Common myeloid progenitor, CD34-positive (primary cell): Measurements from ENCODE around the gene STRA8.

Experiments used
- CTCF ChIA-PET: fragments of 350-600 bp; sonication (Branson Sonifier 250); formaldehyde crosslinking; loops from one replicate; lab custom pipeline; 2021; ENCODE audit warnings: antibody characterized with exemption; lab: Charles Lee
- POLR2A ChIA-PET: fragments of 350-600 bp; sonication (Branson Sonifier 250); formaldehyde crosslinking; loops from one replicate; lab custom pipeline; 2021; ENCODE audit warnings: antibody characterized with exemption; lab: Charles Lee
- DNase-seq, 3 donors: peaks; one replicate each; pipeline versions ENCODE4 v3.0.0 to v3.0.0-alpha.2; 2013
- H3K27ac ChIP-seq, 2 experiments: 1 replicate in 1 of 2; 2 replicates in 1 of 2; pipeline ENCODE4 v1.7.0; 2013; ENCODE audit warnings: inconsistent platforms in 2 of 2, low read length in 2 of 2, mild to moderate bottlenecking in 2 of 2, low read depth in 1 of 2, moderate library complexity in 1 of 2; ENCODE audit not compliant: severe bottlenecking in 2 of 2, insufficient read depth in 1 of 2, poor library complexity in 1 of 2
- H3K27me3 ChIP-seq, 5 experiments: replicated peaks in 2 of 5; 1 replicate in 3 of 5; 2 replicates in 2 of 5; pipeline versions ENCODE4 v1.6.1 to v1.7.0; 2013; ENCODE audit warnings: low read length in 4 of 5, mild to moderate bottlenecking in 2 of 5, moderate library complexity in 2 of 5, inconsistent platforms in 1 of 5; ENCODE audit not compliant: insufficient read depth in 5 of 5, control insufficient read depth in 4 of 5
- H3K36me3 ChIP-seq, 4 experiments: 1 replicate in 2 of 4; 2 replicates in 2 of 4; pipeline versions ENCODE4 v1.6.1 to v1.7.0; 2013; ENCODE audit warnings: low read length in 3 of 4, control low read depth in 1 of 4, mild to moderate bottlenecking in 1 of 4; ENCODE audit not compliant: control insufficient read depth in 4 of 4, insufficient read depth in 4 of 4
- H3K4me1 ChIP-seq, 4 experiments: 1 replicate in 3 of 4; 2 replicates in 1 of 4; pipeline versions ENCODE4 v1.6.1 to v1.7.1; 2013; ENCODE audit warnings: low read length in 3 of 4, mild to moderate bottlenecking in 3 of 4, control low read depth in 1 of 4, inconsistent platforms in 1 of 4, moderate library complexity in 1 of 4; ENCODE audit not compliant: control insufficient read depth in 4 of 4, insufficient read depth in 4 of 4; ENCODE audit errors: control extremely low read depth in 1 of 4
- H3K4me3 ChIP-seq, 7 experiments: 1 replicate in 4 of 7; 2 replicates in 3 of 7; pipeline versions ENCODE4 v1.5.1 to v1.7.0; 2013; ENCODE audit warnings: mild to moderate bottlenecking in 7 of 7, low read length in 6 of 7, moderate library complexity in 6 of 7, inconsistent platforms in 2 of 7, low read depth in 2 of 7, control low read depth in 1 of 7; ENCODE audit not compliant: insufficient read depth in 4 of 7, control insufficient read depth in 1 of 7; ENCODE audit errors: extremely low read depth in 1 of 7
- H3K9me3 ChIP-seq, 5 experiments: 1 replicate in 4 of 5; 2 replicates in 1 of 5; pipeline versions ENCODE4 v1.6.1 to v1.7.1; 2013; ENCODE audit warnings: low read length in 4 of 5, mild to moderate bottlenecking in 2 of 5, inconsistent platforms in 1 of 5, low read depth in 1 of 5, moderate library complexity in 1 of 5; ENCODE audit not compliant: control insufficient read depth in 4 of 5, insufficient read depth in 2 of 5; ENCODE audit errors: control extremely low read depth in 1 of 5
- WGBS: methylation state at CpG from one replicate; pipeline ENCODE4 v1.1.5; 2013; ENCODE audit not compliant: insufficient coverage; 5-methylcytosine and 5-hydroxymethylcytosine counted together

Gene STRA8

GRCh38 chr7:135234727-135235126 is 1.1 kb downstream of the STRA8 start:
- Histone ChIP-seq H3K27ac (no peak overlapping the region), H3K4me3 (no peak overlapping the region), H3K4me1 (peaks cover 0 to 8% (median 3%) of the 10 kb centered on the region in 4 experiments), H3K9me3 (no peaks in the 10 kb centered on the region), H3K27me3 (no peaks in the 10 kb centered on the region), H3K36me3 (no peaks in the 10 kb centered on the region)
- ChIA-PET CTCF (interaction anchor here (0.6 to 3.0 kb wide), 5 partner anchors 10 to 57 kb away, joined by 3 to 13 read pairs (median 5); no protein-coding TSS in a partner anchor), POLR2A (no interaction called here)
- WGBS, result 100% methylated on average over 1 of the region's 4 CpGs
- no peak for DNase-seq

DNA sequence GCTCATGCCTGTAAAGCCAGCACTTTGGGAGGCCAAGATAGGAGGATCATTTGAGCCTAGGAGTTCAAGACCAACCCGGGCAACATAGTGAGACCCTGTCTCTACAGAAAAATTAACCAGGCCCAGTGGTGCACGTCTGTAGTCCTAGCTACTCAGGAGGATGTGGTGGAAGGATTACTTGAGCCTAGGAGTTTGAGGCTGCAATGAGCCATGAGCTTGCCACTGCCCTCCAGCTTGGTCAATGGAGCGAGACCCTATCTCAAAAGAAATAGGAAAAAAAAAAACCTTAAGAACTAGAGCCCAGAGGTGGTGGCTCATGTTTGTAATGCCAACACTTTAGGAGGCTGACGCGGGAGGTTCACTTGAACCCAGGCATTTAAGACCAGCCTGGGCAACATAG is 2.2 kb downstream of the STRA8 start:
- Histone ChIP-seq H3K4me3 (no peak overlapping the region), H3K36me3 (no peaks in the 10 kb centered on the region), H3K9me3 (no peaks in the 10 kb centered on the region), H3K4me1 (peaks cover 0 to 8% (median 3%) of the 10 kb centered on the region in 4 experiments), H3K27ac (no peak overlapping the region), H3K27me3 (no peaks in the 10 kb centered on the region)
- CTCF ChIA-PET, result interaction anchor here (3.0 kb wide), 1 partner anchor 9 kb away, joined by 13 read pairs; no protein-coding TSS in a partner anchor
- DNase-seq, result no peak
- POLR2A ChIA-PET, result no interaction called here
- WGBS, result 100% methylated on average over 2 of the region's 5 CpGs

- Histone ChIP-seq H3K27ac (no peak overlapping the region), H3K27me3 (no peaks in the 10 kb centered on the region), H3K36me3 (no peaks in the 10 kb centered on the region), H3K9me3 (no peaks in the 10 kb centered on the region), H3K4me1 (peaks cover 0 to 8% (median 3%) of the 10 kb centered on the region in 4 experiments), H3K4me3 (no peak overlapping the region)
- ChIA-PET CTCF (interaction anchor here (1.0 to 3.0 kb wide), 4 partner anchors 8 to 264 kb away, joined by 3 to 13 read pairs (median 4); no protein-coding TSS in a partner anchor), POLR2A (no interaction called here)
- 0% methylated on average over 1 of the region's 2 CpGs for WGBS
- DNase-seq, result peak in 1 of 3 donors; percentile 7
These were observed 3.1 kb downstream of the STRA8 start for GRCh38 chr7:135236727-135237126.

DNA sequence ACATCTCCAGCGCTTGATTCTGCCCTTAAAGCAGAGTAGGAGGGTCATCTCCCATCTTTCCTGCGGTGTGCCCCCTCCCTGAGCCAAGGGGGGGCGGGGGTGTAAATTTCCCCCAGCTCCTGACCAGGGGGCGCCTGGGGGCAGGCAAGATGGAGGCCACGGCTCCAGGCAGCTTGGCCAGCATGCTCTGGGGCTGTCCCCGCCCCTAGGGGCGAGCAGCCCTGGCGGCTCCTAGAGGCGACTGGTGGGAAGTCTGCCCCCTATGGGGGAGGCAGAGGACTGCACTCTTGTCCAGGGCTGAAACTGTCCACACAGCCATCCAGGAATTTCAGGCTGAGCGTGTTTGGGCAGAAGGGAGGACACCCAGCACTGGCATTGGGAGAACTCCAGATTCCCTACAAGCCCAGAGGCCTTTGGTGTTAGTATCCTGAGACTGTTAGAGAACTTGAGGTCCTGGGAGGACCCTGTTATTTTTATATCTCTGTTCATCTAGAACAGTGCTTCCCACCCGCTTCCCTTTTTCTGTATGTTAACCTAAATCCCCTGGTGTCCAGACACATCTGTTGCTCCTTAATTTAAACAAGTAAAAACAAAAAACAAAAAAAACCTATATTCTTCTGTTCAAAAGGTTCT is 4.6 kb downstream of the STRA8 start:
- H3K36me3 ChIP-seq, result no peaks in the 10 kb centered on the region
- 98% methylated on average over 7 of the region's 11 CpGs for WGBS
- CTCF ChIA-PET, result interaction anchor here (0.8 to 1.8 kb wide), 2 partner anchors 9 to 10 kb away, joined by 3 to 4 read pairs; no protein-coding TSS in a partner anchor
- POLR2A ChIA-PET, result no interaction called here
- H3K27me3 ChIP-seq, result no peaks in the 10 kb centered on the region
- no peak overlapping the region for H3K4me3 ChIP-seq
- no peaks in the 10 kb centered on the region for H3K9me3 ChIP-seq
- no peak overlapping the region for H3K27ac ChIP-seq
- DNase-seq, result peak in 2 of 3 donors; percentile 14 to 16
- peaks cover 0 to 8% (median 3%) of the 10 kb centered on the region in 4 experiments for H3K4me1 ChIP-seq

GRCh38 chr7:135239263-135239662 is 5.6 kb downstream of the STRA8 start:
- Histone ChIP-seq H3K36me3 (no peaks in the 10 kb centered on the region), H3K9me3 (no peaks in the 10 kb centered on the region), H3K27me3 (peaks cover 0 to 2% (median 0%) of the 10 kb centered on the region in 5 experiments), H3K4me1 (peaks cover 0 to 8% (median 3%) of the 10 kb centered on the region in 4 experiments), H3K27ac (no peak overlapping the region), H3K4me3 (no peak overlapping the region)
- POLR2A ChIA-PET, result no interaction called here
- 98% methylated on average over 7 of the region's 7 CpGs for WGBS
- CTCF ChIA-PET, result interaction anchor here (0.8 to 1.8 kb wide), 2 partner anchors 9 to 10 kb away, joined by 3 to 4 read pairs; no protein-coding TSS in a partner anchor
- DNase-seq, result no peak

DNA sequence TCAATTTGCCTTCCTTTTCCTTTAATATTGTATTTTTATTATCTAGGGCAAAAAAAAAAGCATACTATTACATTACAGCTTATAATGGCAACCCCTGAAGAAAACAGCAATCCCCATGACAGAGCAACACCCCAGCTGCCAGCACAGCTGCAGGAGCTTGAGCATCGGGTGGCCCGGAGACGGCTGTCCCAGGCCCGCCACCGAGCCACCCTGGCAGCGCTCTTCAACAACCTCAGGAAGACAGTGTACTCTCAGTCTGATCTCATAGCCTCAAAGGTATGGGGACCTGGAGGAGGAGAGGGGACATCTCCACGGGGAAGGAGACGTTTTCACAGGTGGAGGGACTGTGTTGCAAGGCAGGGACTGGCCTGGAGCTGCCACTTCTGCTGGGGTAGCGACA is 6.8 kb downstream of the STRA8 start:
- Histone ChIP-seq H3K4me3 (no peak overlapping the region), H3K27me3 (peaks cover 0 to 2% (median 0%) of the 10 kb centered on the region in 5 experiments), H3K9me3 (no peaks in the 10 kb centered on the region), H3K27ac (no peak overlapping the region), H3K36me3 (no peaks in the 10 kb centered on the region), H3K4me1 (peaks cover 0 to 8% (median 3%) of the 10 kb centered on the region in 4 experiments)
- WGBS, result 100% methylated on average over 3 of the region's 9 CpGs
- ChIA-PET CTCF (no interaction called here), POLR2A (no interaction called here)
- no peak for DNase-seq

- H3K36me3 ChIP-seq, result no peaks in the 10 kb centered on the region
- ChIA-PET POLR2A (no interaction called here), CTCF (interaction anchor here (2.1 kb wide), 1 partner anchor 9 kb away, joined by 4 read pairs; no protein-coding TSS in a partner anchor)
- H3K4me3 ChIP-seq, result no peak overlapping the region
- no peak overlapping the region for H3K27ac ChIP-seq
- WGBS, result 96% methylated on average over 4 of the region's 5 CpGs
- peaks cover 0 to 2% (median 0%) of the 10 kb centered on the region in 4 experiments for H3K4me1 ChIP-seq
- H3K9me3 ChIP-seq, result no peaks in the 10 kb centered on the region
- peaks cover 0 to 2% (median 0%) of the 10 kb centered on the region in 5 experiments for H3K27me3 ChIP-seq
- no peak for DNase-seq
These were observed 8.6 kb downstream of the STRA8 start for GRCh38 chr7:135242096-135242684.
